SH-SY5Y (cell line): Measurements from ENCODE around the gene GPR148.
A peak's percentile ranks its signal among the peaks of the same experiment; 100 is the strongest.

Source experiments
- GATA2 ChIP-seq: IDR thresholded peaks from 2 replicates; pipeline ENCODE4 v1.6.1; 2011; ENCODE audit warnings: mild to moderate bottlenecking, low read depth, low read length
- GATA3 ChIP-seq: IDR thresholded peaks from 2 replicates; pipeline ENCODE4 v1.6.1; 2011; ENCODE audit warnings: low read depth, mild to moderate bottlenecking, low read length, moderate library complexity

GPR148 gene

DNA sequence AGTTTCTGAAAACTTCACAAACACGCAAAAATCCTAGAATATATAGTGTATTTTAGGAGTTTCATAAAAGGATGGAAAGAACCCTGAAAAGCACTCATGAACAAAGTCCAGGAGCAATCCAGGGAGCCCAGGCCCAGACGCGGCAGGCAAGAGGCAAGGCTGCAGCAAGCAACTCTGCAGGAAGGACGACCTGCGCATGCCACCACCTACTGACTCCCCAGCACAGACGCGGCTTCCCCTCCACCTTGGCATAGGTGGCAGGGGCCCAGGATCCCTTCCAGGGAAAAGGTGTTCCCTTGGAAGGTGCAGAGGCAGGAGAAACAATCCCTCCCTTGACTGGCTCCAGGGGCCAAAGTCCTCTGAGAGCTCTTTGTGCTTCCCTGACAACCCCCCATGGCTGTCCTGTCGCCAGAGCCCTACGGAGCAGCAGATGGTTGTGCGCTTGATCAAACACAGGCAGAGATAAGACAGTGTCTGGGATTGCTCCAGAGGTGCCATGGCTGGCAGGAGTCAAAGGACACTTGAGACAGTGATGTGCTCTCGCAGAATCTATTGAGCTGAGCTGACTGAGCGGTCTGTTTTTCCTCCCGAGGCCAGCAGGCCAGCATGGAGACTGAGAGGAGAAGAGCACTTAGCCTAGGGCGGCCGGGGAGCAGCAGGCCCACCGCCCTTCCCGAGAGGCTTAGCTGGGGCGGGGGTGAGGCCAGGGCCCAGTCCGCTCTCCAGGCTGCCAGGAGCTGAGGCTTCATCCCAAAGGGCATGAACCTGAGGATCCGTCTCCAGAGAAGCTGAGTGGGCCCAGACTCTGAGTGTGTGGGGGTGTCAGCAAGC lies 15.6 kb downstream of the GPR148 start:
- peak; percentile 97 for TF ChIP-seq GATA2
- TF ChIP-seq GATA3, result peak; percentile 51; the same call in 1 of the 2 replicates

DNA sequence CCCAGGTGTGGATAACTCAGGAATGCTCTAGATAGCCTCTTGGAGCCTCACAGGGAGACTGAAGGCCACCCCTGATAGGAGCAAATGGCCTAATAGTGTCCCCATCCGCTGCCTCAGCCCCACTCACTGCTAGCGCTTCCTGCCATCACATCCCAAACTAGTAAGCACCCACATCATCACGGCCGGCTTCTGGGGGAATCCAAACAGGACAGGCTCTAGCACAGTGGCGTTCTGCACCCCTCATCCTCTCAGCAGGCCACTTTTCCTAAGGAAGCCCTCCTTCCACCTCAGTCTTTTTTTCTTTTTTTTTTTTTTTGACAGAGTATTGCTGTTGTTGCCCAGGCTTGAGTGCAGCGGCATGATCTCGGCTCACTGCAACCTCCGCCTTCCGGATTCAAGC lies 20.2 kb downstream of the GPR148 start:
- no peak for TF ChIP-seq GATA3
- TF ChIP-seq GATA2, result no peak

DNA sequence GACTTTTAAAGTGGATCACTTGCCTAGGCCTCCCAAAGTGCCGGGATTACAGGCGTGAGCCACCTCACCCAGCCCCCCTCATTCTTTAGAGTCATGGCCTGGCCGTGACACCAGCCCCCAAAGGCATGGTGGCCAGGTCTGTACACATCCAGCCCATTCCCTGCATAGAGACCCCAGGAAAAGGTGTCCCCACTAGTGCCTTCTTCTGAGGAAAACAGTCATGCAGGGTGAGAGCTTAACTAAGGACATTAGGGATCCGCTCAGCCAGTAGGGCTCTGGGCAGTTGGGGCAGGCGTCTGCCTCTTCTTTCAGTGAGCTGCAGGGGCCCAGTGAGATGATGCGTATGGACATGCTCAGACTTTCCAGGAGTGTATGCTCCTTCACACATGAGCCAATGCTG lies 20.8 kb downstream of the GPR148 start:
- TF ChIP-seq GATA3 (no peak), GATA2 (no peak)

DNA sequence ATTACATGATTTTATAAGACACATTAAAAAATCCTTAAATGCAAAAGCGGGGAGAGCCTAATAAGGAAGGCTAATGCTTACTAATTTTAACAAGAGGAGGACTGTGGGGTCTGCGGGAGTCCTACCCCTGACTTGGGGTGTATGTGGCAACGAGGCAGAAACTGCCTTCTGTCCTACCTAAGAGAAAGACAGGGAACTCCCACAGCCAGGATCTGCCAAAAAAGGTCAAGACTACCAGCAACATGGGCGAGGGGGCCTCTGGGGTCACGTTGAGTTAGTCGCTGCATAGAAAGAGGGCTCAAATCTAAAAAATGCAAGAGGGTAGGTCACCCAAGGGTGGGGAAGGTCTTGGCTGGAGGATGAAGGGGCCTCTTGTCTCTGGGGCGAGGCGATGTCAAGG lies 25.9 kb downstream of the GPR148 start:
- TF ChIP-seq GATA2, result no peak
- no peak for TF ChIP-seq GATA3

DNA sequence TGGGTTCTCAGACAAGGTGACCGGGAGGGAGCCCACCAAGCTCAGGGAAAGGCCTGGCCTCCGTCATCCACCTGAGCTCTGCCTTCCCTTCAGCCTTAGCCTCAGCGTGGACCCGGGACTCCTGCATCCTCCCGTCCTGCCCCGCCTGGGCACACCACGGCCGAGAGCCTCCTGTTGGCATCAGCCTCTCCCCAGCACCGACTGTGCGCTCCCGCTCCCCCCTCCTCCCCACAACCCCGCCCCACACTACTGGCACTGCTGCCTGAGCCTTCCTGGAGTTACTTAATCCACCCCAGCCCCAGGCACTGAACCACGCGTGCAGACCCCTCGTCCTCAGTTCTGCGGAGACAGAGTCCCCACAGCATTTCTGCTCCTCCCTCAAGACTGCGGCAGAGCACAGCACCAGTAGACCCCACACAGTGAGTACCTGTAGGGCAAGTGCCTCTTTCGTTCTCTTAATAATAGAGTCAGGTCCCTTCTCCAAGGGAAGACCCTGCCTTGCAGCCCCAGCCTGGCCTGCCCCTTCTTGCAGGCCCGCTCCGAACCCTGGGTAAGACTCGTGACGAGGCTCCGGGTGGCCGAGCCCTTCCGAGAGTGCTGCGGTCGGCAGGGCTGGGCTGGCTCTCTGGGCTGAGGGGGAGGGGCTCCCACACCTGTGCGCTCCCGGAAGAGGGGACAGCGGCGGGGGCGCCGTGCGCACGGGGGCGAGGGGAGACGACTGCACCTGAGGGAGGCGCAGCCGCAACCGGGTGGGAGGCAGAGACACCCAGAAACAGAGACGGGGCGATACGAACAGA lies 26.6 kb downstream of the GPR148 start, which contains the start of gene AMER3:
TSS of gene AMER3 (plus strand) at position 285 of the 797 bp plus-strand sequence. CDS start 6,533 bp downstream, outside the sequence.
- TF ChIP-seq GATA2 (no peak), GATA3 (no peak)

DNA sequence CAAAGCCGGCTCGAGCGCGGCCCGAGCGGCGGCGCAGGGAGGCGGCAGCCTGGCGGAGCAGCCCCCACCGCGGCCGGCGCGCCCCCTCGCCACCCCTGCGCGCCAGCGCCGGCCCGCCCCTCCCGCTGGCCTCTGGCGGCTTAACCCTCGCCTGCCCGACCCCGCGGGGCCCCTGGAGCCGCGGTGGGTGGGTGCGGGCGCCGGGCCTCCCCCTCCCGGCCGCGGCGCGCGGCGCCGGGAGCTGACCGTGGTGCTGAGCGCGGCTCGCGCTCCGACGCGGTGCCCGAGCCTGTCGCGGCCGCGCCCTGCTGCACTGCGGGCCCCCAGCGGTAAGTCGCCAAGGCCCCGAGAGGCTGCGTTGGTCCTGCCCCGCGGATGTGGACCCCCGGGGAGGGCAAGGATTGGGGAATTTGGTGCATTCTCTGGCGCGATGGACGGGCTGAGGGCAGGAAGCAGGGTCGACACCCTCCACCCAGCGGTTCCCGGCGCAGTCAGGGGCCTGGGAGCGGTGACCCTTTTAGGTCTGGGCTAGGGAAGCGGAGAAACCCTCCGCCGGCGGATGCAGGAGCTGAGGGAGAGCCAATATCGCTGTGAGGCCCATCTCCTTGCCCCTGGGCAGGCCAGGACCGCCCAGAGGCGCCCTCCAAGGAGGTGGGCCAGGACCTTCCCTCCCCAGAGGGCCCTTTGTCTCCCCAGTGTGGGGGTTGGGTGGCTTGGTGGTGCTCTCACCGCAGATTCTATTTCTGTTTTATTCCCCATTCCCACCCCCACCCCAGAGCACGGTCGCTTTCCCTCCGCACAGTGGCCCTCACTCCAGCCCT lies 27.4 kb downstream of the GPR148 start:
- TF ChIP-seq GATA2, result no peak
- no peak for TF ChIP-seq GATA3

DNA sequence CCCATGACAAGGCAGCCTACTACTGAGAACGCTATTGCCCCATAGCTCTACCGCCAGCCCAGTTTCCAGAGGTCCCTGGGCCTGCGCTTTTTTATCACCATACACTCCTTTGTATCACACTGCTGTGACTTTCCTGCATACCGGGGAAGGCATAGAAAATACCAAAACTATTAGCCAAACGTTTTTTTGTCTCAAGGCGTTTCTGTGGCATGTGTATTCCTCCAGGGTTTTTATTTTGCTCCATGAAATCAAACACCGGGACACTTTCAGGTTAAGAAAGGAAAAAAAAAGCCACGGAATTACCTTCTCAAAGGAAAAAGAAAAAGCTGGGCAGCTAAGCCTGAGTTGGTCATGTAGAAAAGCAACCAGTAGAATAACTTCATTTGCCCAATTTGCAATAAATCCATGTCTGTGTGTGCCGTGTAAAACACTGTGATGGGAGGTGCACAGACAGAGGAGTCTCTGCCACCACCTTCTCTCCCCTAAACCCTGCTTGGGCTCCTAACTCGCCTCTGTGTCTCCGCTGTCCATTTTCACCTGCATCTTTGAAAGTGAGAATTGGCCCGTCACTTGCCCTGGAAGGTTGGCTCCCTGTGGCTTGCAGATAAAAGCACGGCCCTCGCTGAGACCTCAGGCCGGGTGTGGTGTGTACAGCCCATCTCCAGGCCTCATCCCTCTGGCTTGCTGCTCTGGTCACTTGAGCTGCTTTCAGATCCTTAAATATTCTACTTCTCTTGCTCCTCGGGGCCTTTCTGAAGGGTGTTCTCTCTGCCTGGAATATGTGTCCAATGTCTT lies 28.2 kb downstream of the GPR148 start:
- no peak for TF ChIP-seq GATA3
- no peak for TF ChIP-seq GATA2

DNA sequence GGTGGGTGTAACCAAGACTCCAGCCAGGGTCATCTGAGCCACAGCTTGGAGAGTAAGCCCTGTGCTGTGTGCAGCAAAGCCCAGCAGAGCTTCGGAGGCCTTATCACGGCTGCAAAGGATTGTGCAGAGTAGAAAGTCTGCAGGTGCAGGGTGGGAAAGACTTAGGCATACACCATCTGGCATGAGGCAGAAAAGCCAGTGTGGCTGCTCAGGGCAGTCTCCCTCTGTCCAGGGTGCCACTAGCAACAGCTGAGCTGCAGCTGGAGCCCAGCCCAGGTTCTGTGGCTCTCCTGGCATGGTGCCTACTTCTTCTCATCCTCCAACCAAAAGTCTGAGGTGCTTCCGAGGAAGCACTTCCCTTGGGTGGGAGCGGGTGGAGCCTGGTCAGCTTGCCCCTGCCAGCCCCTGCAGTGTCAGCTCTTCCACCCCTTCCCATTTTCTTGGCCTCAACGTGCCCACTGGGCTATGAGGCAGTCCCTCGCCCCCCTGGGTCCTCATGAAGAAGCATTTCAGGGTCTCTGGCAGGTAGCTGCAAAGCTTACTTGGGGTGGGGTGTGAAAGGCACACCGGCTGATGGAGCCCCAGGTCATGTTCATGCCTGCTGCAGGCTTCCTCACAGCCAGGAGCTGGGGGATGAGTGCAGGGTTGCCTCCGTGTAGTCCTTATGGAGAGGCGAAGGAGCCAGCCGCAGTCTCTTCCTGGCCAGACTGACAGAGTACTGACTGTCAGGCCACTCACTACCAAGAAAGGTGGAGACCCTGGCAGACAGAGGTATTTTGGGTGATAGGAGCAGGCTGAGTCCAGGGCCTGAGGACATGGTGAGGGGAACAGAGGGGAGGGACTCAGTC lies 31.3 kb downstream of the GPR148 start:
- no peak for TF ChIP-seq GATA2
- no peak for TF ChIP-seq GATA3

DNA sequence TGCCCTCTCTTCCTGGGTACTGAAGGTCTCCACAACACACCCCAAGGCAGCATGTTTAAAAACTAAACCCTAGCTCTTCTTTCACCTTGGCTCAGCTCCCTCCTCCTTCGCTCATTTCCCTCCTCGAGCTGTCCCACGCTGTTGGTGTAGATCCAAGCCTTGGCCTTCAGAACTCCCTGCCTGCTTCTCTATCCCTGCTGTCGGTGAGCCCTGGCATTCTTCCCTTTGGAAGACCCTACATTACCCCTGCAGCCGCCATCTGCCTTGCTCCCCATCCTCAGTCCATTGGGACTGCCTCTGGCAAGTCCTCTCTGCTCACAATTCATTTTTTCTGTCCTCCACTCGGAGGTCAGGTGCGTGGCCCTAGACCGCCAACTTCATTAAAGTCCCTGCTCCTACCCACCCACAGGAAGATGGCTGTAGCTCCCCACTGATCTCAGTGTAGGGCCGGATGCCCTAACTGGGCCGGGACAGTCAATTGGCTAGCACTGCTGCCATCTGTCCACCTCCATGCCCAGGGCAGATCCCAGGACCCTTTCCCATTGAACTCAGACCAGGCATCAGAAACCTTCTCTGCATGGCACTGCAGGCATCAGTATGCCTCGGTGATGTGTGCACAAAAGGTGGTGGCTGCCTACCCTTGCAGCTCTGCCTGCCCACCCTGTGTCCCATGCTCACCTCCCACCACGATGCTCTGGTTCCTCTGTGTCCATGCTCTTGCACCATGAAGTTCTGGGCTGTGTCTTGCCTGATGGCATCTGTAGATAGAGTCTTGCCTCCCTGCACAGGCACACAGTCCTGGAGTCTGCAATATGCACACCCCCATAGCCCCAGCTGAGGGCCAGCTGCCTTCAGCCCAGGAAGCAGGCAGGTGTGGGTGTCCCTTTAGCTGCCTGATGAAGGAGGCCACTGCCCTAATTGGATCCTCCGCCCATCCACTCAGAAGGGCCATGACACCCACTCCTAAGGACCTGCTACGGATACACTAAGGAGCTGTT lies 32.2 kb downstream of the GPR148 start:
- no peak for TF ChIP-seq GATA3
- no peak for TF ChIP-seq GATA2

DNA sequence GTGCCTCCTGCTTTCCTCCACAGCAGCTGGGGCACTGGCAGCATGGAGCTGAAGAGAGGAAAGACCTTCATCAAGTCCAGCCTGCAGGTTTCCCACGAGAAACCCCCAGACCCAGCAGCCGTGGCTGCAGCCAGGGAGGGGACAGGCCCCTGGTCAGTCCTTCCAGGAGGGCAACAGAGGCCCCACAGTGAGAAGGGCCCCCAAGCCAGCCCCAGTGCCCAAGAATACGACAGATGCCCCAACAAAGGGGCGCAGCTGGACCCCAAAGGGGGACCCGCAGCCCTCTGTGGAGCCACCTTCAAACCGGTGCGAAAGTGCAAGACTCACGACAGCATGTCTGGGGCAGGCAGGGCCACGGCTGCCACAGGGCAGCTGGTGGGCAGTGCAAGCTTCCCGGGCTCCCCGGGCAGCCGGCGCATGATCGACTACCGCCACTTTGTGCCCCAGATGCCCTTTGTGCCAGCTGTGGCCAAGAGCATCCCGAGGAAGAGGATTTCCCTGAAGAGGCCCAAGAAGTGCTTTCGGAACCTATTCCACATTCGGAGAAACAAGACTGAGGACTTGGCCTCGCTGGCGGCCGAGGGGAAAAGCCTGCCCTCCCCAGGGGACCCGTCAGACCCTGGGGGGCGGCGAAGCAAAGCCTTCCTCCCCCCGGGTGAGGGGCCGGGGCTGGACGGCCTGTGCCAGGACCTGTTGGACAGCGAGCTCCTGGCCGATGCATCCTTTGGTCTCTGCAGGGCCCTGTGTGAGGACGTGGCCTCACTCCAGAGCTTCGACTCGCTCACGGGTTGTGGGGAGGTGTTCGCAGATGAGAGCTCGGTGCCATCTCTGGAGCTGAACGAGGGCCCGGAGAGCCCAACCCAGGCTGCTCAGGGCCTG lies 33.4 kb downstream of the GPR148 start:
- TF ChIP-seq GATA3 (no peak), GATA2 (no peak)
